Endodermal cell (in vitro differentiated cells): ENCODE measurements around the gene GFOD1. TPM values are rescaled to one million over a fixed set of nuclear protein-coding genes. Genes with fewer than 3 reads are reported as not detected.

Experiments
- DNase-seq: peaks from one replicate; pipeline ENCODE4 v3.0.0-alpha.2; 2017
- H3K27ac ChIP-seq: 2 replicates; pipeline ENCODE4 v1.5.1; 2013; ENCODE audit warnings: mild to moderate bottlenecking, low read depth, low read length, moderate library complexity
- H3K27me3 ChIP-seq: 2 replicates; pipeline ENCODE4 v1.6.1; 2013; ENCODE audit warnings: mild to moderate bottlenecking, low read length, moderate library complexity; ENCODE audit not compliant: insufficient read depth, control insufficient read depth, poor library complexity, severe bottlenecking
- H3K36me3 ChIP-seq: 2 replicates; pipeline ENCODE4 v1.7.0; 2013; ENCODE audit warnings: mild to moderate bottlenecking, low read length, moderate library complexity; ENCODE audit not compliant: control insufficient read depth, insufficient read depth
- H3K4me1 ChIP-seq: one replicate; pipeline ENCODE4 v1.7.0; 2013; ENCODE audit warnings: low read length; ENCODE audit not compliant: control insufficient read depth, insufficient read depth
- H3K4me3 ChIP-seq: 2 replicates; pipeline ENCODE4 v1.5.1; 2013; ENCODE audit warnings: mild to moderate bottlenecking, low read length, moderate library complexity
- H3K9ac ChIP-seq: 2 replicates; pipeline ENCODE4 v1.6.1; 2013; ENCODE audit warnings: mild to moderate bottlenecking, low read length, moderate library complexity; ENCODE audit not compliant: poor library complexity, severe bottlenecking; ENCODE audit errors: extremely low read depth
- H3K9me3 ChIP-seq: 2 replicates; pipeline ENCODE4 v1.6.1; 2013; ENCODE audit warnings: mild to moderate bottlenecking, low read length, moderate library complexity; ENCODE audit not compliant: control insufficient read depth
- H3K27ac Mint-ChIP-seq: 2 replicates; pipeline ENCODE4 v1.8.0; 2020; ENCODE audit warnings: mixed read lengths
- H3K27me3 Mint-ChIP-seq: 2 replicates; pipeline ENCODE4 v1.8.0; 2021; ENCODE audit warnings: mild to moderate bottlenecking, mixed read lengths; ENCODE audit not compliant: insufficient read depth
- H3K36me3 Mint-ChIP-seq: 2 replicates; pipeline ENCODE4 v1.8.0; 2020; ENCODE audit warnings: low read depth, mixed read lengths
- H3K4me1 Mint-ChIP-seq: 2 replicates; pipeline ENCODE4 v1.8.0; 2020; ENCODE audit warnings: mixed read lengths
- H3K4me3 Mint-ChIP-seq: 2 replicates; pipeline ENCODE4 v1.8.0; 2020; ENCODE audit warnings: mild to moderate bottlenecking, moderate library complexity, mixed read lengths
- H3K9me3 Mint-ChIP-seq: 2 replicates; pipeline ENCODE4 v1.8.0; 2020; ENCODE audit warnings: mild to moderate bottlenecking, mixed read lengths
- WGBS, 2 experiments: methylation state at CpG; one replicate each; pipeline versions ENCODE4 v1.1.5 to v1.1.7; 2013; ENCODE audit warnings: missing lambda C conversion rate in 2 of 2, mixed read lengths in 1 of 2; ENCODE audit not compliant: insufficient coverage in 1 of 2, insufficient read length in 1 of 2; 5-methylcytosine and 5-hydroxymethylcytosine counted together
- total RNA-seq, 2 donors: library from RNA; stranded (reverse); fragmentation: NEBNext Ultra II Directional in 1 of 2; extraction: Animal tissue kit (Norgen Biotek cat#: 25700) in 1 of 2; gene quantifications; 2 replicates in 1 of 2; 3 replicates in 1 of 2; pipeline ENCODE4 v1.2.1, GENCODE V29; 2021
- TF ChIP-seq, protein P1 (sequence below): fragments of 200-600 bp; sonication (generic); conservative IDR thresholded peaks from 2 replicates; pipeline ENCODE4 v1.5.0; 2021; ENCODE audit warnings: antibody characterized with exemption, mild to moderate bottlenecking

GFOD1 gene
- total RNA-seq, 2 donors from 2014 or later: 0.71 to 1.9 TPM

DNA sequence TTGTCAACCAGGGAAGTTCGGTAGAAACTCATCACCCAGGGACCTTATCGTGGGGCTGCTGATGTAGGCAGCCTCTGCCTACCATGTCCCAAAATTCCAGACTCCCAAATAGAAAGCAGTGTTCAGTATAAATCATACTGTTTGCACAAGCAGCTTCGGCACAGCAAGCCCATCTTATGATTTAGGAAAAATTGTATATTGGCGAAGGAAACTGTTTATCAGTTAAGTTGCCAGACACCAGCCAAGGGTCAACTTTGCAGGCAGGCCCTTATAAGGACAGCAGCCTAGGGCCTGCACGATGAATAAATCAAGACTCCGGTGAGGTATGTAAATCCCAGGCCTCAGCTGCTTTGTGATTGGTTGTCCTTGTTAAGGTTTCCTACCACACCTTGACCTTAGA lies 36.8 kb downstream of the GFOD1 start:
- TF ChIP-seq, protein P1, sequence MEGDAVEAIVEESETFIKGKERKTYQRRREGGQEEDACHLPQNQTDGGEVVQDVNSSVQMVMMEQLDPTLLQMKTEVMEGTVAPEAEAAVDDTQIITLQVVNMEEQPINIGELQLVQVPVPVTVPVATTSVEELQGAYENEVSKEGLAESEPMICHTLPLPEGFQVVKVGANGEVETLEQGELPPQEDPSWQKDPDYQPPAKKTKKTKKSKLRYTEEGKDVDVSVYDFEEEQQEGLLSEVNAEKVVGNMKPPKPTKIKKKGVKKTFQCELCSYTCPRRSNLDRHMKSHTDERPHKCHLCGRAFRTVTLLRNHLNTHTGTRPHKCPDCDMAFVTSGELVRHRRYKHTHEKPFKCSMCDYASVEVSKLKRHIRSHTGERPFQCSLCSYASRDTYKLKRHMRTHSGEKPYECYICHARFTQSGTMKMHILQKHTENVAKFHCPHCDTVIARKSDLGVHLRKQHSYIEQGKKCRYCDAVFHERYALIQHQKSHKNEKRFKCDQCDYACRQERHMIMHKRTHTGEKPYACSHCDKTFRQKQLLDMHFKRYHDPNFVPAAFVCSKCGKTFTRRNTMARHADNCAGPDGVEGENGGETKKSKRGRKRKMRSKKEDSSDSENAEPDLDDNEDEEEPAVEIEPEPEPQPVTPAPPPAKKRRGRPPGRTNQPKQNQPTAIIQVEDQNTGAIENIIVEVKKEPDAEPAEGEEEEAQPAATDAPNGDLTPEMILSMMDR: no peak
- H3K27ac Mint-ChIP-seq: no peak overlapping the region
- H3K27me3 Mint-ChIP-seq: no peaks in the 10 kb centered on the region
- Histone ChIP-seq H3K27ac (no peak overlapping the region), H3K27me3 (no peaks in the 10 kb centered on the region), H3K9me3 (peaks cover 7% of the 10 kb centered on the region), H3K4me3 (no peak overlapping the region), H3K4me1 (no peaks in the 10 kb centered on the region), H3K36me3 (no peaks in the 10 kb centered on the region), H3K9ac (no peak overlapping the region)
- 92 to 95% methylated on average over 5 to 6 of the region's 6 CpGs for WGBS, 2 experiments
- peaks cover 5% of the 10 kb centered on the region for H3K4me1 Mint-ChIP-seq
- peak; percentile 28 for DNase-seq
- H3K36me3 Mint-ChIP-seq: peaks cover 3% of the 10 kb centered on the region
- no peak overlapping the region for H3K4me3 Mint-ChIP-seq
- no peaks in the 10 kb centered on the region for H3K9me3 Mint-ChIP-seq

DNA sequence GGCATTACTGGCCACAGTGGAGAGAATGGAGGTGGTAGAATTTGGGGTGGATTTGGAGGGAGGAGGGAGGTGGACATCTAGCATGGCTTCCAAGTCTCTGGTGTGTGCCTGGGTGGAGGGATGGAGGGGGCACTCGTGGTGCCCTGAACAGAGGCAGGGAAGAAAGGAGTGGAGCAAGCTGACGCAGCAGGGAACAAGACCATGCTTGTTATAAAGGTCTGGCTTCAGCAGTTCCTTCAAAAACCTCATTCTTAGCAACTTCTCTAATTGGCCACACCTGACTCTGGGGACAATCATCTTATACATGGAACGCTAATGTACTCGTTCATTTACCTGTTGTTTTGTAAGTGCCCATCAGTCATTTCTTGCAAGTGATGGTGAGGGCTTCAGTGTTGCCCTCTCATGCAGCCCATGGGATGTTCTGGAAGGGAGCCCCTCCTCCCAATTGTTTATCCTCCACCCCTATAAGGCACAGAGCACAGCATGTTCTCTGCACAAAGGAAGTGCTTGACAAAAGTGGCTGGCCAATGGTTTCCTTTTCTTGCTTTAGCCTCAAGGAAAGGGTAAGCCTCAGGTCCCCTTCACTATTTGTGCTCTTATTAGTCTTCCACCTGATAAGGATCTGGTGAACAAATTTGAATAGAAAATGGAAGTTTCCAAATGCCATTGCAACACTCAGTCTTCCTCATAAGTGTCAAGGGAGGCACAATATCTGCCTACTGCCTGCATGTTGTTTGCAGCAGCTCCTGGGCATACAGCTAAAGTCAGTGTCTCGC lies 39.3 kb downstream of the GFOD1 start:
- peak; percentile 24 for DNase-seq
- Histone ChIP-seq H3K9me3 (peaks cover 7% of the 10 kb centered on the region), H3K9ac (no peak overlapping the region), H3K27me3 (no peaks in the 10 kb centered on the region), H3K4me3 (no peak overlapping the region), H3K4me1 (no peaks in the 10 kb centered on the region), H3K36me3 (no peaks in the 10 kb centered on the region), H3K27ac (no peak overlapping the region)
- H3K4me1 Mint-ChIP-seq: peaks cover 7% of the 10 kb centered on the region
- TF ChIP-seq, protein P1: no peak
- H3K4me3 Mint-ChIP-seq: no peak overlapping the region
- WGBS, 2 experiments: 94 to 100% methylated on average over 5 of the region's 5 CpGs
- no peak overlapping the region for H3K27ac Mint-ChIP-seq
- peaks cover 3% of the 10 kb centered on the region for H3K36me3 Mint-ChIP-seq
- H3K27me3 Mint-ChIP-seq: no peaks in the 10 kb centered on the region
- no peaks in the 10 kb centered on the region for H3K9me3 Mint-ChIP-seq

DNA sequence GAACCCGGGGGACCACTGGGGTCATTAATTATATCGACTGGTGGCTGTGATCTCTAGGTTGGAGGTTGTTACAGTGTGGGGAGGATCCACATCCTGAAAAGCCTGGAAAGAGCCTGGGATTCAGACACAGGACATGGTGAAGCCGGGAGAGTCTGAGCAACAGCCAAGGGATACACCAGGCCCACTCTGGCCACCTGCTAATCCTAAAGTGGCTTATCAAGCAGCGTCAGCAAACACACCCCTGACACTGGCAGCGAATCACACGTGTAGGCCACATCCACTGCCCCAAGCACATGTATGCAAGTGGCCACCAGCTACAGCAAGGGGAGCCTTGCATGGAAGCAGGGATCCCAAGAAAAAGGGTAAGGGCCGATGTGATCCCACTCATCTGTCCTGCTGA lies 41.0 kb downstream of the GFOD1 start:
- Histone ChIP-seq H3K4me1 (no peaks in the 10 kb centered on the region), H3K4me3 (no peak overlapping the region), H3K27ac (no peak overlapping the region), H3K36me3 (no peaks in the 10 kb centered on the region), H3K9ac (no peak overlapping the region), H3K9me3 (peaks cover 7% of the 10 kb centered on the region), H3K27me3 (no peaks in the 10 kb centered on the region)
- Mint-ChIP-seq H3K27me3 (peaks cover 2% of the 10 kb centered on the region), H3K36me3 (peaks cover 3% of the 10 kb centered on the region), H3K4me1 (peaks cover 7% of the 10 kb centered on the region), H3K9me3 (no peaks in the 10 kb centered on the region), H3K4me3 (no peak overlapping the region), H3K27ac (no peak overlapping the region)
- peak; percentile 39 for DNase-seq
- WGBS, 2 experiments: 85 to 95% methylated on average over 4 to 7 of the region's 7 CpGs
- TF ChIP-seq, protein P1: no peak
